ENCODE measurements around the gene SYNE1.
"Not testable (repeated sequence)": the region's sequence is repeated elsewhere in the genome, so short reads cannot be mapped to it uniquely, and the experiment has no call there.

SYNE1 gene

GRCh38 chr6:152435816-152436215 lies 201.3 kb downstream of the SYNE1 start:
- DNase-seq = no peak
- no peak overlapping the region for H3K4me3 ChIP-seq (ENCODE audit: low read depth, low read length)
- no peak overlapping the region for H3K27ac ChIP-seq
- no peak for TF ChIP-seq CTCF (IDR thresholded peaks at IDR 0.05; ENCODE audit: low read depth, low read length)
- H3K9me3 ChIP-seq (ENCODE audit: severe bottlenecking) = no peaks in the 10 kb centered on the region
- H3K27me3 ChIP-seq (ENCODE audit: insufficient read depth, low read depth, severe bottlenecking) = no peaks in the 10 kb centered on the region
- no peaks in the 10 kb centered on the region for H3K36me3 ChIP-seq

- Histone ChIP-seq H3K27me3 (ENCODE audit: insufficient read depth, low read depth, severe bottlenecking) (no peaks in the 10 kb centered on the region), H3K27ac (no peak overlapping the region), H3K4me3 (ENCODE audit: low read depth, low read length) (no peak overlapping the region), H3K9me3 (ENCODE audit: severe bottlenecking) (no peaks in the 10 kb centered on the region), H3K36me3 (no peaks in the 10 kb centered on the region)
- DNase-seq = no peak
- TF ChIP-seq CTCF (IDR thresholded peaks at IDR 0.05; ENCODE audit: low read depth, low read length) = no peak
Measured at GRCh38 chr6:152432758-152433157, 204.4 kb downstream of the SYNE1 start.

GRCh38 chr6:152428126-152428525 lies 209.0 kb downstream of the SYNE1 start:
- H3K9me3 ChIP-seq (ENCODE audit: severe bottlenecking) = no peaks in the 10 kb centered on the region
- no peak overlapping the region for H3K27ac ChIP-seq
- no peak for DNase-seq
- H3K27me3 ChIP-seq (ENCODE audit: insufficient read depth, low read depth, severe bottlenecking) = no peaks in the 10 kb centered on the region
- H3K4me3 ChIP-seq (ENCODE audit: low read depth, low read length) = no peak overlapping the region
- no peak for TF ChIP-seq CTCF (IDR thresholded peaks at IDR 0.05; ENCODE audit: low read depth, low read length)
- no peaks in the 10 kb centered on the region for H3K36me3 ChIP-seq

GRCh38 chr6:152426276-152426675 lies 210.9 kb downstream of the SYNE1 start:
- H3K36me3 ChIP-seq = no peaks in the 10 kb centered on the region
- H3K27ac ChIP-seq = no peak overlapping the region
- TF ChIP-seq CTCF (IDR thresholded peaks at IDR 0.05; ENCODE audit: low read depth, low read length) = no peak
- no peaks in the 10 kb centered on the region for H3K9me3 ChIP-seq (ENCODE audit: severe bottlenecking)
- H3K4me3 ChIP-seq (ENCODE audit: low read depth, low read length) = no peak overlapping the region
- DNase-seq = no peak
- no peaks in the 10 kb centered on the region for H3K27me3 ChIP-seq (ENCODE audit: insufficient read depth, low read depth, severe bottlenecking)

GRCh38 chr6:152423216-152424103 lies 213.7 kb downstream of the SYNE1 start:
- H3K4me3 ChIP-seq (ENCODE audit: low read depth, low read length) = no peak overlapping the region
- H3K36me3 ChIP-seq = no peaks in the 10 kb centered on the region
- 0 out of 2 replicates have a peak, but pooled peaks have one; percentile 9 for TF ChIP-seq CTCF (IDR thresholded peaks at IDR 0.05; ENCODE audit: low read depth, low read length)
- H3K27me3 ChIP-seq (ENCODE audit: insufficient read depth, low read depth, severe bottlenecking) = no peaks in the 10 kb centered on the region
- H3K27ac ChIP-seq = no peak overlapping the region
- no peaks in the 10 kb centered on the region for H3K9me3 ChIP-seq (ENCODE audit: severe bottlenecking)
- DNase-seq = no peak

GRCh38 chr6:152421496-152421895 lies 215.7 kb downstream of the SYNE1 start:
- not testable (repeated sequence) for H3K27ac ChIP-seq; H3K9me3 ChIP-seq (ENCODE audit: severe bottlenecking); H3K4me3 ChIP-seq (ENCODE audit: low read depth, low read length); H3K36me3 ChIP-seq; DNase-seq; H3K27me3 ChIP-seq (ENCODE audit: insufficient read depth, low read depth, severe bottlenecking)

All from WERI-Rb-1 (cell line).